Dedifferentiated amniotic fluid mesenchymal stem cell (primary cell): ENCODE data around the gene TPRG1.

Source experiments
- DNase-seq: peaks from one replicate; pipeline ENCODE4 v3.0.0-alpha.2; 2016; ENCODE audit errors: extremely low spot score

The TPRG1 gene

DNA sequence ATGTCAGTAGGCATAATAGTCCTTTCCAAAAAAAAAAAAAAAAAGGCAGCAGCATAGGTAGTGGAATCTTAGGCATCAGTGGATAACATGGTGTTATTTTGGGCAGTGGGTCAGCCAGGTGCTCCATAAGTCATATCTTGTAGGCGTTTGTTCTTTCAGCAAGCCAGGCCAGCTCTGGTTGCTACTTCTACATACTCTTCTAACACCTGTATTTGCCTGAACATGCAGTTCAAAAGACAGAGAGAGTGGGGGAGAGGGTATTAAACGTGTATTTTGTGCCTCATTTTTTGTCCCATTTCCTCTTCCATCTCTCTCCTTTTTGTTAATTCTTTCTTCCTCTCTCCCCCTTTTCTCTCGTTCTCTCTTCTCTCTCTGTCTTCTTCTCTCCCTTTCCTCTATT is 110.4 kb downstream of the TPRG1 start:
- no peak for DNase-seq

GRCh38 chr3:189282741-189283140 is 111.0 kb downstream of the TPRG1 start:
- DNase-seq = no peak

DNA sequence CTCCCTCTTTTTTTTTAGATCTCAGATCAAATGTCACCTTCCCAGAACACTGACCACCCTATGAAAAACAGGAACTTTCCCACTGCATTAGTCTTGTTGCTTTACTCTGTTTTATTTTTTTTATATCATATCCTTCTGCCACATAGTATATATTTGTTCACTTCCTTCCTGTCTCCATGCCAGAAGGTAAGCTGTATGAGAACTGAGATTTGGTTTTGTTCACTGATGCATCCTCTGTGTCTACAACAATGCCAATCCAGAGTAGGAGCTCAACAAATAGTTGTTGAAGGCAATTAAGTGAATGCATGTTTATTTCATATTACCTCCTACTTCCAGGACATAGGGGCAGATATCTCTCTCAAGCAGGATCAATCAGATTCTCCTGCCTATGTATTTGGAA is 114.4 kb downstream of the TPRG1 start:
- no peak for DNase-seq

GRCh38 chr3:189286916-189287315 is 115.1 kb downstream of the TPRG1 start:
- DNase-seq = no peak

- no peak for DNase-seq
These were observed 116.8 kb downstream of the TPRG1 start for GRCh38 chr3:189288348-189289235.

DNA sequence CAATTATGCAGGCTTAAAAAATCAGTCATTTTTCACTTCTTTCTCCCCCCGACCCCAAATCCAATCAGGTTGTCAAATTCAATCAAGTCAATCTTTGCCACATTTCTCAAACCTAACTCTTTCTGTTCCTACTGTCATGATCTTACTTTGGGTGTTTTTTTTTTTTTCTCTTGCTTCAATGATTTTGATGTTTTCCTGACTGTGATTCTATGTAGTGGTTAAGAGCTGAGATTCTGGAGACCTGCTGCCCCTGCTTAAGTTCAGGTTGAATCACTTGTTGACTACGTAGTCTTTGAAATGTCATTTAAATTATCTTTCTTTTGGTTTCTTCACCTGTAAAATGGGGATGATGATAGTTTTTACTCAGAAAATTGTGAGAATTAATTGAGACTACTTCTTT is 117.5 kb downstream of the TPRG1 start:
- DNase-seq = no peak

DNA sequence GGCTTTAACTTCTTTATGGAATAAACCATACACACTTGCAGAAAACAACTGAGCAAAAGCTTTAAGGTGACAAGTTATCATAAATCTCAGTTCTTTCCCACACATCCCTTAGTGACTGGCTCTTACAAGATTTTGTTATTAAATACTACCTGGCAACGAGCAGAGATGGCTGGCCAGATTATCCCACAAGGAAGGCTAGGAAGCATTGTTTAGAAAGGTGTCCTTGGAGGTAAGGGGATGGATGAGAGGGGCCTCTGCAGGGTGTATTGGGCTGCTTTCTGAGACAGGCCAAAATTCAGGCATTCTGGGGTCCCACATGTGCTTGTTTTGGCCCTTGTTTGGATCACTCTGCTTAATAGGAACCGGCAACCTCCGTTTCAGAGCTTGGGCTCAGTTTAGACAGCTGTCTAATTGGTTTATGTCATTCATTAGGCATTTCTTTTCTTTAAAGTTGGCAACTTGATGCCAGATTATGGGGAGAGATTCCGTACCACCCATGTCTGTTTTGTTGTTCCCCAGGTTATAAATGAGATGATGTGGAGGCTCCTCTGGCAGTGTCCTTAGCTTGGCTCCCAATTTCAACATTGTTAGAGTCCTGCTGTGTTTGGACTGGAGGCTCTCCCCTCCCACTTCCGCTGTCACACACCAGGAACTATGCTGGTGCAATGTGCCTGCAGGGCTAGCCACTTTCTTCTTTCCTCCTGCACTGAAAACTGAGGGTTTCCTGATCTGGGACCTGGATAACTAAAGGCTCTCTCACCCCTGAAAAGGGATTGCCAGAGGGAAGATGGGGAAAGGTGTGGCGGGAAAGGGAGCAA is 121.1 kb downstream of the TPRG1 start:
- no peak for DNase-seq

GRCh38 chr3:189294649-189295048 is 122.9 kb downstream of the TPRG1 start:
- DNase-seq = no peak

GRCh38 chr3:189295089-189295488 is 123.3 kb downstream of the TPRG1 start:
- no peak for DNase-seq

DNA sequence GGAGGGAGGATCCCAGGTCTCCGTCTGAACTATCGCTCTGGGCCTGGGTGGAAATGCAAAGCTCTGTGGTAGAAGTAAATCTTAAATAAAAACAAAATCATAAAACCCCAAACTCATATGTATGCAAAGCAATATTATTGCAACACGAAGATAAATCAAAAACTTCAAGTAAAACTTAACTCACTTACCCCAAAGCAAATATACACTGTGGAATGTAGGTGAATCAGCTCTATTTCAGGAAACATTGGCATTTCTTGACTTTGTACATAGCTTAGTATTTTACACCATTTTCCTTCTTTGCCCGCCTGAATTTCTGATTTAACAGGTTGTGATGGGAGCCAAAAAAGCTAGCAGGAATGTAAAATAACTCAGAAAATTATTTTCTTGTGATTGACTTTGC is 126.2 kb downstream of the TPRG1 start:
- no peak for DNase-seq

DNA sequence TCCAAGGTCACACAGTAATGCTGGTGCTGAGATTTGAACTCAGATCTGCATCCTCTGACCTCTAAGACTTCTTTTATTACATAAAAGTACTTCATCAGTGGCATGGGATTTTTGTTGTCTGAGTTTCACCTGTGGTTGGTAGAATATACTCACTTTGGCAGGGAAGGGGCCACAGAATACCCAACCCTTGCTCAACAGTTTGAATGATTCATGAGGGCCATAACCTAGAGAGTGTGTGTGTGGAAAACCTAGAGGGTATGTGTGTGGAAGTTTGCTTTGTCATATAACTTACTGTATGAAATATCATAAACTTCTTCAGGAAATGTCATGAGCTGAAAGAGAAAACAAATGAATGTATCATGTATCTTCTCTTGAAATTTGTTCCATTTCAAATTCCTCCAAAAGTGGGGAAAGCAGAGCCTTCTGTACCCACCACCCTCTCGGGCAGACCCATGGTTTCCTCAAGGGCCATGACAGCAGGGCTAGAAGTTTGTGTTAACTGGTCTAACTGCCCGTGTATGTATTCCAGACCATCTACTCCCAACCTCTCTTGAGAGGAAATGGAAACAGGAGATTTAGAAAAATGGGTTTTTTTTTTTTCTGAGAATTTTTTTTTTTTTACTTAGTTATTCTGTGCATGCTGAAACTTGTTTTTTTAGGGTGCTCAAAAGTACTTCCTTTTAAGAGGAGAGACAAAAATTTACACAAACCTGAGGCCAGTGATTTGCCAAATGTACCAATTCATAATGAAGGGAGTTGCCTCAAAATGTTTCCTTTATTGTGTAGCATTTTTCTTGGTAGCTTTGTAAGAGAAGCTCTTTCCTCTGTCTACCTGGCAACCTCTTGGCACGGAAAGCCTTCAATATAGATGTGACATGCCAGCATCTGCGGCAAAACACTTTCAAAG is 127.0 kb downstream of the TPRG1 start:
- no peak for DNase-seq

GRCh38 chr3:189300345-189300744 is 128.6 kb downstream of the TPRG1 start:
- no peak for DNase-seq

DNA sequence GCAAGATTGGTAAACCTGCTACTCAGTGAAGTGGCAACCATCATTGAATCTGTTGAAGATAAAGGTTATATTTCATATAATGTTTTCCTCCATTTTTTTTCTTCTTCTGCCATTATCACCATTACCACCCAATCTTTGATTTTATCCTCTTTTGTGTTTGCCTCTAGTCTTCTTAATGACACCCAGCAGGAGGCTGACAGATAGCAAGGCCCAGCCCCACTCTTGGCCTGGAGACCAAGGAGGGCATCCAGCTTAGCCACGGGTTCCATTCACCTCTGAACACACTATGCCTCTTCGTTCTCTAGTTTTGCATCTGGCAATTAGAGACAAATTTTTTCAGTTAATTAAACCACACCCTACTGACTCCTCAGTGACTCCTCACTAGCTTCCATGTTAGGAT is 129.7 kb downstream of the TPRG1 start:
- DNase-seq = no peak

DNA sequence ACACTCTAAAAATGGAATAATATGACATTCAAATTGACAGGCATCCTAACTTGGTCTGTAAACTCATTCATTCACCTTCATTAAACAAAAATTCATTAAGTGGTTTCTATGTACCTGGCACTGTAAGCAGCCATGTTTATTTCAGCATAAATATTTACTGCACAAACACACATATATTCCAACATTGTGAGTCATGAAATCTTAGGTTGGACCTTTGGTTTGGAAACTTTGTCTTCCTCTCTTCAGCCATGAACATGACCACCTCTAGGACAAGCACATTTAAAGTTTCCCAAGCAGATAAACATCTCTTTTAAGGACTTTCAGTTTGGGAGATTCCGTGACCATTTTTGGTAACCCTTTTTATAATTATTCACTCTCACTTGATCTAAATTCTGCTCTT is 131.8 kb downstream of the TPRG1 start:
- no peak for DNase-seq

DNA sequence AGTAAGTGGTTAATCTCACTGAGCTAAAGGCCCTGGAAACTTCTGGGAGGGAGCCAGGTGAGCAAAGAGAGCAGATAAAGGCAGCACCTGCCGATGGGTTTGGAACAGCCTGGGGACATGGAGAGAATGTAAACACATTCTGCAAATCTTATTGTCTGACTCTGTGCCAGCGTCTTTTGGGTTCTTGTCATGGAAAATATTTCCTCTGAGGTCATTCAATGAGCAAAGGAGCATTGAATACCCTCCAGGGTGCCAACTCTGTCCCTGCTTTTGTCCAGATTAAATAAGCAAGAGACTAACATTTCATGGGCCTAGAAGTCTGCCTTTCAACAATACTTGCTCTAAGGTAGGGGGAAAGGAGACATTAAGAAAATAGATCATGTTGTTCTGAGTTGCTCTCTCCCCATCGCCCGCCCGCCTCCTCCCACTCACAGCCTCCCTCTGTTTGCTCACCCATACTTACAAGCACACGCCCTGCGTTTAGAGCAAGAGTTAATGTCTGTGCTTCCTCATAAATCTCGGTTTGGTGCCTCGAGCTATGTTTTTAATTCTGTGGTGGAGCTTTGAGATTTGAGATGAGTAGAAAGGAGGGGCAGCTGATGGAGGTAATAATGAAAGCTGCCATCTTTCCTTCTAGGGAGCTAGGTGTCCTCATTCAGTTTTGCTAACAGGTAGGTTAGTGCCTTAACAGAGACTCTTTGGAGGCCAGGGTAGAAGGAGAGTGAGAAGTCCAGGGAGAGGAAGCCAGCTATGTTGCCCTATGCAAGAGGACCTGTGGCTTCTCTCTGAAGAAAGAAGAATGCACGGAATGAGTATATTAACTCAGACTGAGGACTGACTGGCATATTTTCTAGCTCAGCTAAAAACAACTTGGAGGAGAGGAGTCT is 132.9 kb downstream of the TPRG1 start:
- peak; percentile 36 for DNase-seq

GRCh38 chr3:189305412-189305811 is 133.6 kb downstream of the TPRG1 start:
- no peak for DNase-seq

DNA sequence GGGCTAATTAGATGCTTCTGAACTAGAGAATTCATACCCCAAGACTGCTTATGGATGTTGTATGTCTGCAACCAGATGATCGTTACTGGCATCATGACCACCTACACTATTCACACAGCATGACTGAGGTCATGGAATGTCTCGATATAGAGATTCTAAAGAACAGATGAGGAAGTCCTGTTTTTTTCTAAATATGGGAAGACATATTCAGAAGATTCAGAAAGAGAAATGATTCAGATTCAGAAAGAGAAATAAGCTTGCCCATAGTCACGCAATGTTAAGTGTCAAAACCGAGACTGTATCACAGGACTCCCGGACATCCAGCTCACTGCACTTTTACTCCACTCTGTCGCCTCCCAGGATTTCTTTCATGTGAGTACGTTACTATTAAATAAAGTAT is 136.2 kb downstream of the TPRG1 start:
- no peak for DNase-seq

- DNase-seq = no peak
These were observed 136.8 kb downstream of the TPRG1 start for GRCh38 chr3:189308608-189309007.

GRCh38 chr3:189309400-189309975 is 137.7 kb downstream of the TPRG1 start:
- DNase-seq = no peak

DNA sequence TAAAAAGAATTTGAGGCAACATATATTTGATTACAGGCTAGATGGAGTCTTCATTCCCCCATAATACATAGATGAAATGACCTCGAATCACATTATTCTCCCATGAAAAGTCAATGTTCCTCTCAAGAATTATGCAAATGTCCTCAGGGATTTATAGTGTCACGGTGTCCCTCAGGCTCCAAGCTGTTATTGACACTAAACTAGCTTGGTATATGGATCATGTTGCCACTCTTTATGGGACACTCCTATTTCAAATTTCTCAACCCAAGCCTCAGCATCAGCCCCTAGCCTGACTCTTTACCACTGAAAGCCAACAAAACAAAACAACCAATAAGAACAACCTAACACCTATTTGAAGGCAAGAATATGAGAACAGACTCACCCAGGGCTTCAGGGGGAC is 139.8 kb downstream of the TPRG1 start:
- no peak for DNase-seq

GRCh38 chr3:189312866-189313265 is 141.1 kb downstream of the TPRG1 start:
- no peak for DNase-seq
